Motor neuron (in vitro differentiated cells): ENCODE results near the gene KCNK5. TPM values are rescaled to one million over a fixed set of nuclear protein-coding genes. Genes with fewer than 3 reads are reported as not detected.

ENCODE experiments used
- ATAC-seq, 8 experiments: fragments of 200-7000 bp; cut with Tn5 transposase; replicated peaks in 6 of 8; 2 replicates each; pipeline ENCODE4 v1.8.0; 2021; ENCODE audit warnings: mild to moderate bottlenecking in 8 of 8, moderate library complexity in 8 of 8
- H3K27ac ChIP-seq, 2 donors: fragments of 250-450 bp; sonication (Bioruptor Pico); 2 replicates each; pipeline ENCODE4 v1.9.0; 2021; ENCODE audit warnings: antibody characterized with exemption in 2 of 2, mild to moderate bottlenecking in 2 of 2, moderate library complexity in 1 of 2
- H3K4me1 ChIP-seq, 2 donors: fragments of 250-450 bp; sonication (Bioruptor Pico); replicated peaks in 1 of 2; 2 replicates each; pipeline ENCODE4 v1.6.1; 2021; ENCODE audit warnings: antibody characterized with exemption in 2 of 2, mild to moderate bottlenecking in 2 of 2, moderate library complexity in 1 of 2
- H3K4me3 ChIP-seq, 5 donors: fragments of 250-450 bp; sonication (Bioruptor Pico); 2 replicates each; pipeline ENCODE4 v1.9.0; 2021; ENCODE audit warnings: antibody characterized with exemption in 5 of 5, mild to moderate bottlenecking in 5 of 5, moderate library complexity in 4 of 5
- WGBS, 10 experiments: fragments of 450-650 bp; shearing (Covaris generic); methylation state at CpG; one replicate each; pipeline ENCODE4 v1.0.0; 2022; 5-methylcytosine and 5-hydroxymethylcytosine counted together
- in situ Hi-C, 9 experiments: fragments of 400-800 bp; cut with MboI; loops; one replicate each; pipeline ENCODE4 v1.15.0; 2021; ENCODE audit warnings: low sequenced_read_pairs in 9 of 9, low pct_unique_long_range_greater_than_20kb in 2 of 9; ENCODE audit not compliant: unreplicated experiment in 9 of 9
- total RNA-seq, 8 experiments: library from RNA; unstranded; fragments of 300-600 nt; gene quantifications; 2 replicates each; pipeline versions ENCODE4 v1.2.3 to v1.2.4, GENCODE V29; 2022

KCNK5 gene
- total RNA-seq, 8 experiments from 2014 or later, result 0.14 to 36.6 (median 2.5) TPM

- WGBS, 10 experiments, result 20 to 94% (median 80%) methylated on average over 1 to 2 of the region's 2 CpGs; no CpG with 5 or more reads in 5 of the 10 experiments
- ATAC-seq, result no peak
- peaks cover 6 to 11% of the 10 kb centered on the region in 2 donors for H3K4me1 ChIP-seq
- no peak overlapping the region for H3K27ac ChIP-seq
- in situ Hi-C loops, result no loop called here
- no peak overlapping the region for H3K4me3 ChIP-seq
Observed at GRCh38 chr6:39260953-39261352, 31.7 kb upstream of the KCNK5 start.

DNA sequence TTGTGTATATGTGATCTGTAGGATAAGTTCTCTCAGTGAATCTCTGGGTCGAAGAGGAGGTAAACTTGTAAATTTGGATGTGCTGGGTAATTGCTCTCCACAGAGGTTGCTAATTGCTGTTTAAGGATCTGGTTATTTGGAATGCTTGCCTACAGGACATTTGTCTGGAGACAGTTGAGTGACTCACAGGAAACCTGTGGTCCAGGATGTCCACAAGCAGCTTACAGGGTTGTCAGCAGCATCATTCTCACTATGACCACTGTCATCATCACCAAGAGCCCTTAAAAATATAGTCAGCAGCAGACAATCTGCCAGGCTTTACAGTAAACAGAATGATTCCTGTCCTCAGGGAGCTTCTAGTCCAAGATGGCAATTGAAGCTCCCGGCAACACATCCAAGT is 31.2 kb upstream of the KCNK5 start:
- H3K27ac ChIP-seq, result no peak overlapping the region
- ATAC-seq, result no peak
- in situ Hi-C loops, result no loop called here
- peaks cover 6 to 11% of the 10 kb centered on the region in 2 donors for H3K4me1 ChIP-seq
- 0 to 100% (median 88%) methylated on average over 1 to 2 of the region's 2 CpGs; no CpG with 5 or more reads in 2 of the 10 experiments for WGBS, 10 experiments
- H3K4me3 ChIP-seq, result no peak overlapping the region

DNA sequence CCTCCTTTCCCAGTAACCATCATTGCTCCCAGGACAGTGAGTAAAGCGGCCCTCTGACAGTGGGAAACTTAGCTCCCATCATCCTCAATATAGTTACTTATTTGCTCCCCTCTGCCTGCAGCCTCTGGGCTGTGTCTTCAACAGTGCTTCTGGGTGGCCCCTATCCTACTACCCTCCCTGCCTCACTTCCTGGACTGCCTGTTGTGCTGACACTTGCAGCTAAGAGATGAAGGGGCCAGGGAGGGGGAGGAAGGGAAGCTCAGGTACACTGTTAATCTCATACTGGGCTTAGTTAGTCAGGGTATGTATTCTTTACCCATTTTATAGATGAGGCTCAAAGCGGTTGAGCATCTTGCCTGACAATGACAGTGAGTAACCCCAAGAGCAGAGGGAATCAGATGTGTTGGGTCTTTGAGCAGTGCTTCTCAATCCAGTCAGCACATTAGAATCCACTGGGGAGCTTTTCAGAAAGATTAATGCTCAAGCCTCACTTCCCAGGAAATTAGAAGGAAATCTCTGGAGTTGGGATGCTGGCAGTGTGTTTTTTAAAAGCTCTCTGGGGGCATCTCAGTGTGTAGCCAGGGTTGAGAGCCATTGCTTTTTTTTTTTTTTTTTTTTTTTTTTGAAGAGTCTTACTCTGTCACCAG is 27.1 kb upstream of the KCNK5 start:
- peak overlapping the region; percentile 43 to 55 for H3K27ac ChIP-seq
- ATAC-seq, result peak in 3 of 8 experiments; percentile 81 to 91 (median 85)
- H3K4me1 ChIP-seq, result peaks cover 4 to 9% of the 10 kb centered on the region in 2 donors
- in situ Hi-C loops, result no loop called here
- H3K4me3 ChIP-seq, result no peak overlapping the region
- 70 to 100% (median 95%) methylated on average over 1 to 2 of the region's 2 CpGs; no CpG with 5 or more reads in 4 of the 10 experiments for WGBS, 10 experiments

GRCh38 chr6:39254999-39255535 is 25.8 kb upstream of the KCNK5 start:
- ATAC-seq, result no peak
- in situ Hi-C loops, result no loop called here
- WGBS, 10 experiments, result 23 to 100% (median 80%) methylated on average over 1 to 4 of the region's 4 CpGs; no CpG with 5 or more reads in 3 of the 10 experiments

DNA sequence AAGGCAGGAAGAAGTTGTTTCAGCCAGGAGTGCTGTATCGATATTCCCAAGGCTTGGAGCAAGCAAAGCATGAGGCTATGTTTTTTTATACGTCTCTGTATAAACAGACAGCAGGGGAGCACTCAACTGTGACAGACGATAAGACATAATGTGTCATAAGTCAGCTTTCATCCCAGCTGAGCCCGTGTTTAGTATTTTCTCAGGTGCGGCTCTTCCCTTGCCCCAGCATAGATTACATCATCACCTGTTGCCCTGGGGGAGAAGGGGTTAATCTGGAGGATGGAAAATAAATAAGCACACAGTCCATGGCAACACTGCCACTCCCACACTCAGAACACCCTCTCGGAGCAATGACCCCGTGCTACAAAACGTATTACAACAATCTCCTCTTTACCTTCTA is 22.1 kb upstream of the KCNK5 start:
- ATAC-seq, result peak in 6 of 8 experiments; percentile 22 to 73 (median 36)
- Histone ChIP-seq H3K4me3 (no peak overlapping the region), H3K4me1 (peaks cover 4 to 9% of the 10 kb centered on the region in 2 donors), H3K27ac (no peak overlapping the region)
- 7 to 71% (median 47%) methylated on average over 2 to 8 of the region's 8 CpGs; no CpG with 5 or more reads in 1 of the 10 experiments for WGBS, 10 experiments
- in situ Hi-C loops, result no loop called here

More at GRCh38 chr6:39254999-39255535, 25.8 kb upstream of the KCNK5 start:
- Histone ChIP-seq H3K27ac (no peak overlapping the region), H3K4me1 (peaks cover 4 to 11% of the 10 kb centered on the region in 2 donors), H3K4me3 (no peak overlapping the region)

DNA sequence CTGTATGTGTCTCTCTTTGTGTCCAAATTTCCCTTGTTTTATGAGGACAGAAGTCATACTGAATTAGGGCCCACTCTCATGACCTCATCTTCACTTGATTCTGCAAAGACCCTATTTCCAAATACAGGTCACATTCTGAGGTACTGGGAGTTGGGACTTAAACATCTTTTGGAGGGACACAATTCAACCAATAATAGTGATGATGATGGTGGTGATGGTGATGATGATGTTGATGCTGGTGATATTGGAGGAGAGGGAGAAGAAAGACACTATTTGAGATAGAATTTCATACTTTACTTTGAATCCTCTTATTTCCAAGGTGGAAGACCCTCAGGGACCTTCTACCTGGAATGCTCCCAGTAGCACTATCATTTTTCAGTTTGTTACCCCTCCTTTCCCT is 21.2 kb upstream of the KCNK5 start:
- peaks cover 0 to 6% of the 10 kb centered on the region in 2 donors for H3K4me1 ChIP-seq
- in situ Hi-C loops, result no loop called here
- no peak for ATAC-seq
- H3K4me3 ChIP-seq, result no peak overlapping the region
- H3K27ac ChIP-seq, result no peak overlapping the region

DNA sequence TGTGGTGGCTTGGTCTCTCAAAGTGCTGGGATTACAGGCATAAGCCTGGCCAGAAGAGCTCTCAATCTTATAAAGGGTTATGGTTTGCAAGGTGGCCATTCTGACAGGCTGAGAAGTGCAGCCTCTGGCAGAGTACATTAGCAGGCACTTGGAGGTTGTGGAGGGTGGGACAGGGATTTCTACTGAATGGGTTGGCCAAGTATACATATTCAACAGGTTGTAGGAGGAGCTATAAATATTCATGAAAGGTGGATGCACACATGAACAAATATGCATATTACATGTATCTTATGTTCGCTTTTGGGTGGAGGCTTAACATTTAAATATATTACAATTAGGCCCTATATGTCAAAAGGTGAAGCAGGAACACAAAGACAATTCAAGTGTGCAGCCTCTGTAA is 20.0 kb upstream of the KCNK5 start:
- Histone ChIP-seq H3K27ac (no peak overlapping the region), H3K4me1 (peaks cover 0 to 6% of the 10 kb centered on the region in 2 donors), H3K4me3 (no peak overlapping the region)
- peak in 3 of 8 experiments; percentile 95 to 98 (median 96) for ATAC-seq
- in situ Hi-C loops, result no loop called here
- 0 to 100% (median 51%) methylated on average over 1 of the region's 1 CpG; no CpG with 5 or more reads in 4 of the 10 experiments for WGBS, 10 experiments

DNA sequence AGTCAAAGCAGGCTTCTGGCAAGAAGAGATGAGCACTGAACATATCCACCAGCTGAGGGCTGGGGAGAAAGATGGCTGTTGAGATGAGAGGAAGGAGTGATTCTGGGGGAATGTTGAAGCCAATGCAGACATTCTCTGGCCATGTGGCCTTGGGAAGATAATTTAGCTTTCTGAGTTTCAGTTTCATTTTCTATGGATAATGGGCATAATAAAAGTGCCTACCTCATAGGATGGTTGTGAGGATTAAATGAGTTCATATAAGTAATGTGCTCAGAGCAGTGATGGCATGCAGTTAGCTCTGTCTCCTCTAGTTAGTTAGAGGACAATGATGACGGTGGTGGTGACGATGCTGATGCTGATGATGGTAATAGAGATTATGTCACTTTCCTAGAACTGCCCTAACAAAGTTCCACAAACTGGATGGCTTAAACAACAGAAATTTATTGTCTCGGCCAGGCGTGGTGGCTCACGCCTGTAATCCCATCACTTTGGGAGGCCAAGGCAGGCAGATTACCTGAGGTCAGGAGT is 18.5 kb upstream of the KCNK5 start:
- peak in 1 of 8 experiments; percentile 28 for ATAC-seq
- WGBS, 10 experiments, result 0 to 100% (median 100%) methylated on average over 1 to 2 of the region's 5 CpGs; no CpG with 5 or more reads in 7 of the 10 experiments
- no peak overlapping the region for H3K4me3 ChIP-seq
- no peak overlapping the region for H3K27ac ChIP-seq
- in situ Hi-C loops, result no loop called here
- H3K4me1 ChIP-seq, result peaks cover 0 to 6% of the 10 kb centered on the region in 2 donors

GRCh38 chr6:39243809-39244208 is 14.5 kb upstream of the KCNK5 start:
- no peak overlapping the region for H3K27ac ChIP-seq
- peaks cover 7 to 8% of the 10 kb centered on the region in 2 donors for H3K4me1 ChIP-seq
- in situ Hi-C loops, result no loop called here
- WGBS, 10 experiments, result 22 to 100% (median 80%) methylated on average over 1 to 4 of the region's 9 CpGs; no CpG with 5 or more reads in 3 of the 10 experiments
- H3K4me3 ChIP-seq, result no peak overlapping the region
- peak in 3 of 8 experiments; percentile 39 to 94 (median 92) for ATAC-seq

- 34 to 100% (median 76%) methylated on average over 1 to 3 of the region's 3 CpGs; no CpG with 5 or more reads in 2 of the 10 experiments for WGBS, 10 experiments
- Histone ChIP-seq H3K4me1 (peaks cover 7 to 8% of the 10 kb centered on the region in 2 donors), H3K27ac (no peak overlapping the region), H3K4me3 (no peak overlapping the region)
- in situ Hi-C loops, result no loop called here
- no peak for ATAC-seq
Observed at GRCh38 chr6:39240155-39240757, 11.0 kb upstream of the KCNK5 start.

- in situ Hi-C loops, result no loop called here
- no peak overlapping the region for H3K4me3 ChIP-seq
- peaks cover 7 to 8% of the 10 kb centered on the region in 2 donors for H3K4me1 ChIP-seq
- ATAC-seq, result peak in 2 of 8 experiments; percentile 32 to 39
- no peak overlapping the region for H3K27ac ChIP-seq
- WGBS, 10 experiments, result 17 to 90% (median 72%) methylated on average over 1 to 3 of the region's 7 CpGs; no CpG with 5 or more reads in 7 of the 10 experiments
Observed at GRCh38 chr6:39239527-39240154, 10.4 kb upstream of the KCNK5 start.

DNA sequence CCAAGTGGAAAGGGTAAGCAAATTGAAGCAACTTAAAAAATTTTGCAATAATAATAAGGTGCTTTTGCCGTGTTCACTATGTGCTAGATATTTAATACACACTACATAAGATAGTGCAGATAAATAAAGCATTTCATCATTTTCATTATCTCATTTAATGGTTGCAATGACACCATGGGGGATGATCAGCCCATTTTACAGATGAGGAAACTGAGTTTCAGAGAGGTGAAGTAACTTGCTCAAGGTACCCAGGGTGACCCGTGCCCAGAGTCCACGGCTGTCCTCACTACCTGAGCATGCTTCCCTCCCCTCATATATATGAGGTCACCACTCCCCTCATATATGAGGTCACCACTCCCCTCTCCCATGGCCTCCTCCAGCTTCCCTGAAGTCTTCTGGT is 7.5 kb upstream of the KCNK5 start:
- no peak overlapping the region for H3K4me3 ChIP-seq
- in situ Hi-C loops, result no loop called here
- WGBS, 10 experiments, result 0 to 100% (median 53%) methylated on average over 1 to 3 of the region's 3 CpGs; no CpG with 5 or more reads in 3 of the 10 experiments
- no peak for ATAC-seq
- no peak overlapping the region for H3K27ac ChIP-seq
- H3K4me1 ChIP-seq, result peaks cover 14 to 15% of the 10 kb centered on the region in 2 donors

DNA sequence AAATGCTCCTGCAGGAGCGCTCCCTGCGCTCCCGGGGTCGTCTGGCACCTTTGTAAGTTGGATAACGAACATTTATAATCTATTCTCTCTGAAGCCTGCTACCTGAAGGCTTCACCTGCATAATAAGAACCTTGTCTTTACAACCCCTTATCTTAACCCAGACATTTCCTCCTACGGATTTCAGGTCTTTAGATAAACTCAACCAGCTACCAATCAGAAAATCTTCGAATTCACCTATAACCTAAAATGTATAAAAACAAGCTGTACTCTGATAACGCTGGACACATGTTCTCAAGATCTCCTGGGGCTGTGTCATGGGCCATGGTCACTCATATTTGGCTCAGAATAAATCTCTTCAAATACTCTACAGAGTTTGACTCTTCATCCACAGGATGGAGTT is 4.1 kb upstream of the KCNK5 start:
- Histone ChIP-seq H3K4me1 (peaks cover 27 to 29% of the 10 kb centered on the region in 2 donors), H3K27ac (no peak overlapping the region), H3K4me3 (no peak overlapping the region)
- in situ Hi-C loops, result no loop called here
- ATAC-seq, result no peak
- whole genome bisulfite sequencing, 10 experiments, result 40 to 100% (median 90%) methylated on average over 1 to 8 of the region's 8 CpGs
